ENCODE results near the gene MLIP. TPM values are rescaled to one million over a fixed set of nuclear protein-coding genes. Genes with fewer than 3 reads are reported as not detected.

The MLIP gene
- total RNA-seq, 2 donors from 2014 or later, result not detected

DNA sequence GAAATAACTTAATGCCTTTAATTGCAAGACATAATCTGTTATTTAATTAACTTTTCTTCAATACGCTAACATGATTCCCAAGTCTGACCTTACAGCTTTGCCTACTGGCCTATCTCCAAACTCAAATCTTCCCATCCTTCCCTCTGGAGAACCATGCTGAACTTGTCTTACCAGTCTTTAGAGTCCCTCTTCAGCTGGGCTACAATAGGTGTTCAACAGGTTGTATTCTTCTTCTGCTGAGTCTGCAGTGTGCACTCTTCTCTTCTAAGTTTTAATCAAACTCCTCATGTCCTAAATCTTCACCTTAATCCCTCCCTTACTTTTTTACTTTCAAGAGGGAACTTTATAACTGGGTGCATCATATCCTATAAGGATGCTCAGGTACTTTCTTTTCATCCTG is 121.5 kb downstream of the MLIP start:
- no peak for DNase-seq
- Histone ChIP-seq H3K9me3 (ENCODE audit: control insufficient read depth, low read length) (no peaks in the 10 kb centered on the region), H3K4me1 (ENCODE audit: control insufficient read depth, insufficient read depth, low read length) (no peaks in the 10 kb centered on the region), H3K4me3 (ENCODE audit: low read length) (no peak overlapping the region), H3K9ac (ENCODE audit: extremely low read depth, low read length, poor library complexity, severe bottlenecking) (no peak overlapping the region), H3K27ac (ENCODE audit: low read depth, low read length) (no peak overlapping the region), H3K27me3 (ENCODE audit: control insufficient read depth, insufficient read depth, low read length, poor library complexity, severe bottlenecking) (no peaks in the 10 kb centered on the region), H3K36me3 (ENCODE audit: control insufficient read depth, insufficient read depth, low read length) (no peaks in the 10 kb centered on the region)
- Mint-ChIP-seq H3K27me3 (ENCODE audit: insufficient read depth) (no peaks in the 10 kb centered on the region), H3K4me3 (no peak overlapping the region), H3K9me3 (no peaks in the 10 kb centered on the region), H3K4me1 (peaks cover 3% of the 10 kb centered on the region), H3K27ac (no peak overlapping the region), H3K36me3 (ENCODE audit: low read depth) (no peaks in the 10 kb centered on the region)
- 96 to 100% methylated on average over 1 of the region's 1 CpG for WGBS, 2 experiments (ENCODE audit: insufficient coverage in 1 of 2, insufficient read length in 1 of 2)
- TF ChIP-seq, protein P1, sequence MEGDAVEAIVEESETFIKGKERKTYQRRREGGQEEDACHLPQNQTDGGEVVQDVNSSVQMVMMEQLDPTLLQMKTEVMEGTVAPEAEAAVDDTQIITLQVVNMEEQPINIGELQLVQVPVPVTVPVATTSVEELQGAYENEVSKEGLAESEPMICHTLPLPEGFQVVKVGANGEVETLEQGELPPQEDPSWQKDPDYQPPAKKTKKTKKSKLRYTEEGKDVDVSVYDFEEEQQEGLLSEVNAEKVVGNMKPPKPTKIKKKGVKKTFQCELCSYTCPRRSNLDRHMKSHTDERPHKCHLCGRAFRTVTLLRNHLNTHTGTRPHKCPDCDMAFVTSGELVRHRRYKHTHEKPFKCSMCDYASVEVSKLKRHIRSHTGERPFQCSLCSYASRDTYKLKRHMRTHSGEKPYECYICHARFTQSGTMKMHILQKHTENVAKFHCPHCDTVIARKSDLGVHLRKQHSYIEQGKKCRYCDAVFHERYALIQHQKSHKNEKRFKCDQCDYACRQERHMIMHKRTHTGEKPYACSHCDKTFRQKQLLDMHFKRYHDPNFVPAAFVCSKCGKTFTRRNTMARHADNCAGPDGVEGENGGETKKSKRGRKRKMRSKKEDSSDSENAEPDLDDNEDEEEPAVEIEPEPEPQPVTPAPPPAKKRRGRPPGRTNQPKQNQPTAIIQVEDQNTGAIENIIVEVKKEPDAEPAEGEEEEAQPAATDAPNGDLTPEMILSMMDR (conservative IDR thresholded peaks at IDR 0.05), result no peak

DNA sequence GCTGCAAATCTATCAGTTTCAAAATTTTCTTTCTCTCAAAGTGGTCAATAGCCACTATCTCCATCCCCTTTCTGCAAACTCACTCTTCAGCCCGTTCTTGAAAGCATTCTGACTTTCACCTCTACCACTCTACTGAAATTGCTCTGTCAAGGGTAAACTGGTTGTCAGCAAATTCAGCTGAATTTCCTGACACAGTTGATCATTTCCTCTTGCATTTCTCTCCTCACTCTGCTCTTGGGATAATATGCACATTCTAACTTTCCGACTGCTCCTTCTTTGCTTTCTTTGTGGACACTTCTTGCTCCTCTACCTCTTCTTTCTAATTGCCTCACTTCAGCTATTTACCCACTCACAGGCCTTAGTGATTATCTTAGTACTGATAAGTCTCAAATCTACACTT is 123.3 kb downstream of the MLIP start:
- Histone ChIP-seq H3K36me3 (ENCODE audit: control insufficient read depth, insufficient read depth, low read length) (no peaks in the 10 kb centered on the region), H3K4me3 (ENCODE audit: low read length) (no peak overlapping the region), H3K9ac (ENCODE audit: extremely low read depth, low read length, poor library complexity, severe bottlenecking) (no peak overlapping the region), H3K27me3 (ENCODE audit: control insufficient read depth, insufficient read depth, low read length, poor library complexity, severe bottlenecking) (no peaks in the 10 kb centered on the region), H3K27ac (ENCODE audit: low read depth, low read length) (no peak overlapping the region), H3K9me3 (ENCODE audit: control insufficient read depth, low read length) (no peaks in the 10 kb centered on the region), H3K4me1 (ENCODE audit: control insufficient read depth, insufficient read depth, low read length) (no peaks in the 10 kb centered on the region)
- Mint-ChIP-seq H3K4me1 (peaks cover 5% of the 10 kb centered on the region), H3K9me3 (no peaks in the 10 kb centered on the region), H3K27ac (no peak overlapping the region), H3K27me3 (ENCODE audit: insufficient read depth) (no peaks in the 10 kb centered on the region), H3K4me3 (no peak overlapping the region), H3K36me3 (ENCODE audit: low read depth) (no peaks in the 10 kb centered on the region)
- 86 to 92% methylated on average over 2 of the region's 2 CpGs for WGBS, 2 experiments (ENCODE audit: insufficient coverage in 1 of 2, insufficient read length in 1 of 2)
- TF ChIP-seq, protein P1 (conservative IDR thresholded peaks at IDR 0.05), result no peak
- DNase-seq, result no peak

DNA sequence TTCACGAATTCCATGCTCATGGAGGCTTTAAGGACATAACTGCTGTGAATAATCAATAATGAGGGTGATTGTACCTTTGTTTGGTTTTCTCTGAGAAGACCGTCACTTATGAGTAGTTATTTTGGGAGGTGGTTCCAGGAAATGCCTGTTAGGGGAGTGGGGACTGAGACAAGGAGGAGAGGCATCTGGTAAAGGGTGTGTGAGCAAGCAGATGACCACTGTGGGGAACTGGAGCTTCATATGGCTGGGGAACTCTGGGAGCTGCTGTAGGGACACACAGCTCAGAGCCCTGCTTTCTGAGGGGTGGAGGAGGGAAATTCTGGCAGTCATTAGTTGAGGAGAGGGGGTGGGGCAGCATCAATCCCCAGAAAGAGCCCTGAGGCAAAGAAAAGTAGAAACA is 125.7 kb downstream of the MLIP start:
- H3K4me3 ChIP-seq (ENCODE audit: low read length), result no peak overlapping the region
- TF ChIP-seq, protein P1 (conservative IDR thresholded peaks at IDR 0.05), result no peak
- 75 to 83% methylated on average over 2 of the region's 2 CpGs for WGBS, 2 experiments (ENCODE audit: insufficient coverage in 1 of 2, insufficient read length in 1 of 2)
- no peak overlapping the region for H3K27ac ChIP-seq (ENCODE audit: low read depth, low read length)
- peak overlapping the region; percentile 46 for H3K27ac Mint-ChIP-seq
- no peaks in the 10 kb centered on the region for H3K36me3 ChIP-seq (ENCODE audit: control insufficient read depth, insufficient read depth, low read length)
- no peaks in the 10 kb centered on the region for H3K9me3 ChIP-seq (ENCODE audit: control insufficient read depth, low read length)
- no peak overlapping the region for H3K9ac ChIP-seq (ENCODE audit: extremely low read depth, low read length, poor library complexity, severe bottlenecking)
- H3K9me3 Mint-ChIP-seq, result no peaks in the 10 kb centered on the region
- H3K27me3 ChIP-seq (ENCODE audit: control insufficient read depth, insufficient read depth, low read length, poor library complexity, severe bottlenecking), result no peaks in the 10 kb centered on the region
- H3K27me3 Mint-ChIP-seq (ENCODE audit: insufficient read depth), result no peaks in the 10 kb centered on the region
- DNase-seq, result no peak
- peaks cover 5% of the 10 kb centered on the region for H3K4me1 Mint-ChIP-seq
- H3K4me3 Mint-ChIP-seq, result no peak overlapping the region
- no peaks in the 10 kb centered on the region for H3K4me1 ChIP-seq (ENCODE audit: control insufficient read depth, insufficient read depth, low read length)
- H3K36me3 Mint-ChIP-seq (ENCODE audit: low read depth), result no peaks in the 10 kb centered on the region

Measured in endodermal cell (in vitro differentiated cells).